ENCODE measurements around the gene SGPP2. TPM values are rescaled to one million over a fixed set of nuclear protein-coding genes. Genes with fewer than 3 reads are reported as not detected.
"Not testable (repeated sequence)": the region's sequence is repeated elsewhere in the genome, so short reads cannot be mapped to it uniquely, and the experiment has no call there.

The SGPP2 gene
- total RNA-seq, 1 donor from 2014 or later: not detected

- Mint-ChIP-seq H3K4me1 (ENCODE audit: unreplicated experiment) (no peaks in the 10 kb centered on the region), H3K27me3 (ENCODE audit: unreplicated experiment) (peaks cover 13% of the 10 kb centered on the region), H3K4me3 (ENCODE audit: unreplicated experiment) (no peak overlapping the region), H3K9me3 (ENCODE audit: unreplicated experiment) (peaks cover 3% of the 10 kb centered on the region), H3K36me3 (ENCODE audit: unreplicated experiment) (no peaks in the 10 kb centered on the region), H3K27ac (ENCODE audit: unreplicated experiment) (no peak overlapping the region)
- DNase-seq (ENCODE audit: extremely low spot score, unreplicated experiment): no peak
- no peak for TF ChIP-seq CTCF (IDR thresholded peaks at IDR 0.05)
These were observed 9.9 kb downstream of the SGPP2 start for GRCh38 chr2:222434204-222434603.

DNA sequence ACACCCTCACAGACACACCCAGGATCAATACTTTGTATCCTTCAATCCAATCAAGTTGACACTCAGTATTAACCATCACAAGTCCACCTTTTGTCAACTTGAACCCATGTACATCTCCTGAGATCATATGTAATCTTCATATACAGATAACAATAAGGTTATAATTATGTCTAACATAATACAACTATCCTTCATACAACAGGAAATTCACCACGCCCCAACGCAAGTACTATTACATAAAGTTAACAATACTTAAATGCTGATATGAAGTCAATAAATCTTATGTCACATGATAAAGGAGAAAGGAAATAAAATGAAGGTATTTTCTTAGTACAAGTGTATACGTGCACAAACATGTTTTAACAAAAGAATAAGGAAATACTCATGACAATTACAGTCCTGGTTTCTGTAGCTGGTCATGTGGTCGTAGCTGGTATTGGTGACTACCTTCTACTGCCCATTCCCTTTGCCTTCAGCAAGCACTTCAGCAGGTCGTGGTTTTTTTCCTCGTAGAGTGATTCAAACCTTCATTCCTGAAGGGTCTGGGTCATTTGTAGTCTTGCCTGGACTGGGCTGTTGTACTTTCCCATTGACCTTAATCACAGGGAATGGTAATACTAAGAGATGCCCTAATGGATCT lies 11.2 kb downstream of the SGPP2 start:
- not testable (repeated sequence) for H3K36me3 Mint-ChIP-seq (ENCODE audit: unreplicated experiment); H3K27ac Mint-ChIP-seq (ENCODE audit: unreplicated experiment); H3K4me3 Mint-ChIP-seq (ENCODE audit: unreplicated experiment); H3K9me3 Mint-ChIP-seq (ENCODE audit: unreplicated experiment); DNase-seq (ENCODE audit: extremely low spot score, unreplicated experiment); H3K27me3 Mint-ChIP-seq (ENCODE audit: unreplicated experiment); H3K4me1 Mint-ChIP-seq (ENCODE audit: unreplicated experiment)

GRCh38 chr2:222436040-222436413 lies 11.7 kb downstream of the SGPP2 start:
- no peak for TF ChIP-seq CTCF (IDR thresholded peaks at IDR 0.05)
- Mint-ChIP-seq H3K36me3 (ENCODE audit: unreplicated experiment) (no peaks in the 10 kb centered on the region), H3K4me3 (ENCODE audit: unreplicated experiment) (no peak overlapping the region), H3K4me1 (ENCODE audit: unreplicated experiment) (peaks cover 5% of the 10 kb centered on the region), H3K27me3 (ENCODE audit: unreplicated experiment) (peaks cover 4% of the 10 kb centered on the region), H3K27ac (ENCODE audit: unreplicated experiment) (no peak overlapping the region), H3K9me3 (ENCODE audit: unreplicated experiment) (peaks cover 3% of the 10 kb centered on the region)
- DNase-seq (ENCODE audit: extremely low spot score, unreplicated experiment): peak; percentile 11

GRCh38 chr2:222439692-222440091 lies 15.3 kb downstream of the SGPP2 start:
- Mint-ChIP-seq H3K36me3 (ENCODE audit: unreplicated experiment) (no peaks in the 10 kb centered on the region), H3K4me1 (ENCODE audit: unreplicated experiment) (peaks cover 7% of the 10 kb centered on the region), H3K4me3 (ENCODE audit: unreplicated experiment) (no peak overlapping the region), H3K9me3 (ENCODE audit: unreplicated experiment) (peaks cover 3% of the 10 kb centered on the region), H3K27ac (ENCODE audit: unreplicated experiment) (no peak overlapping the region), H3K27me3 (ENCODE audit: unreplicated experiment) (no peaks in the 10 kb centered on the region)
- DNase-seq (ENCODE audit: extremely low spot score, unreplicated experiment): no peak
- no peak for TF ChIP-seq CTCF (IDR thresholded peaks at IDR 0.05)

DNA sequence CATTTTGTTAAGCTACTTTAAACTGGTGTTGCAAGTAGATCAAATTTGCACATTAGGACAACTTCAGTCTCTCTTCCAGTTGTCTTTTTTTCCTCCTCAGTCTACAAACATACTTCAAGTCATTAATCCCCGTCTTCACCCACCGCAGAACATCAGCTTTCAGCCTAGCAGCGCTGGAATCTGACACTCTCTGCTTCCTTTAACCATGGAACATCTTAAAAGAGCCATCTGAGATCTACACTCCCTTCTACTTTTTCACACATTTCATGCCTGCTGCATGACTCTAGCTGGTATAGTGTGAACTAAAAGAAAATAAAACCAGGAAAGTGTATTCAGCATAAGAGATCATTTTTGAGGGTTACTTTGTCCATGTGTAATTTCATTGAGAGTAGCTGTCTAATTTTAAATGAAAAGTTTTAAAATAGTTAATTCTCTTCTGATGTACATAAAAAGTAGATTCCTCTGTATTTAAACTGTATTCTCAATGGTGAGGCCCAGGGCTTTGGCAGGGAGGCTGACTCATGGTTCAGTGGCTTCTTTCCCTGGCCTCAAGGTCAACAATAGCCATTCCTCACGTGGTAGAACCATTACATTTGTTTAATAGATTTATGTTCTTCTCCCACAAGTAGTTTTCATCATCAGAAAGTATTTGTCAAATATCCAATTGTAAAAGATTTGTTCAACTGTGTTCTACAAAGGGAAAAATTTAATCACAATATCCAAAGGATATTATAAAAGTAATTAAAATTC lies 16.5 kb downstream of the SGPP2 start:
- H3K27me3 Mint-ChIP-seq (ENCODE audit: unreplicated experiment): no peaks in the 10 kb centered on the region
- DNase-seq (ENCODE audit: extremely low spot score, unreplicated experiment): no peak
- H3K9me3 Mint-ChIP-seq (ENCODE audit: unreplicated experiment): peaks cover 3% of the 10 kb centered on the region
- peaks cover 7% of the 10 kb centered on the region for H3K4me1 Mint-ChIP-seq (ENCODE audit: unreplicated experiment)
- no peaks in the 10 kb centered on the region for H3K36me3 Mint-ChIP-seq (ENCODE audit: unreplicated experiment)
- H3K4me3 Mint-ChIP-seq (ENCODE audit: unreplicated experiment): no peak overlapping the region
- no peak overlapping the region for H3K27ac Mint-ChIP-seq (ENCODE audit: unreplicated experiment)
- TF ChIP-seq CTCF (IDR thresholded peaks at IDR 0.05): no peak

Data from osteocyte (in vitro differentiated cells).